ENCODE results near the gene GATAD1. TPM values are rescaled to one million over a fixed set of nuclear protein-coding genes. Genes with fewer than 3 reads are reported as not detected.

GATAD1 gene
- total and polyA plus RNA-seq, 2 of the 13 experiments (the other 11 are each of a cell fraction or from before 2014, with no cell fraction given): 20.6 to 42.1 TPM

DNA sequence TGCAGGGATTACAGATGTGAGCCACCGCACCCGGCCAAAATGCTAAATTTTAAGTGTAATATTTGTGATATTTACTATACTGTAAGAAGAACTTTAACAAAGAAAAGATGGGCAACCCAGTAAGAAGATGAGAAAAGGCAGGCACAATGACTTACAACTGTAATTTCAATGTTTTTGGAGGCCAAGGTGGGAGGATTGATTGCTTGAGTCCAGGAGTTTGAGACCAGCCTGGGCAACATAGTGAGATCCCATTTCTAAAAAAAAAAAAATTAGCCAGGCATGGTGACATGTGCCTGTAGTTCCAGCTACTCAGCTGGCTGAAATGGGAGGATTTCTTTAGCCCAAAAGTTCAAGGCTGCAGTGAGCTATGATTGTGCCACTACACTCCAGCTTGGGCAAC, 11.7 kb upstream of the GATAD1 start:
- Histone ChIP-seq H3K9ac (ENCODE audit: insufficient read depth, low read depth, low read length) (no peak overlapping the region), H3K9me3 (ENCODE audit: low read length) (no peaks in the 10 kb centered on the region), H3K79me2 (ENCODE audit: insufficient read depth, low read length) (no peaks in the 10 kb centered on the region), H3K4me3 (replicated peaks in 1 of 3; ENCODE audit: insufficient read depth in 1 of 3, low read depth in 2 of 3, low read length in 3 of 3) (no peak overlapping the region), H3K4me2 (ENCODE audit: low read depth, low read length) (no peak overlapping the region), H3K36me3 (replicated peaks in 1 of 2; ENCODE audit: control insufficient read depth in 1 of 2, insufficient read depth in 2 of 2, low read length in 2 of 2) (no peaks in the 10 kb centered on the region), H3K27me3 (ENCODE audit: control insufficient read depth in 1 of 2, insufficient read depth in 2 of 2, low read length in 2 of 2) (peaks cover 0 to 3% of the 10 kb centered on the region in 2 experiments; a peak in 1 of 5 replicates), H3K4me1 (ENCODE audit: insufficient read depth, low read length) (no peaks in the 10 kb centered on the region), H4K20me1 (ENCODE audit: insufficient read depth, low read length) (no peaks in the 10 kb centered on the region), H3K27ac (ENCODE audit: extremely low read length, insufficient read depth, low read length) (no peak overlapping the region), H2AFZ (ENCODE audit: low read length) (no peak overlapping the region)
- TF ChIP-seq JUN (CRISPR knock-in tag; IDR thresholded peaks at IDR 0.05) (no peak), USF2 (IDR thresholded peaks at IDR 0.05; ENCODE audit: low read depth, low read length) (no peak), USF2 (CRISPR knock-in tag; IDR thresholded peaks at IDR 0.05; ENCODE audit: borderline replicate concordance) (no peak), MXD4 (CRISPR knock-in tag; IDR thresholded peaks at IDR 0.05) (no peak), ZNF20 (CRISPR knock-in tag; IDR thresholded peaks at IDR 0.05) (no peak), ATAD3A (CRISPR knock-in tag; IDR thresholded peaks at IDR 0.05) (no peak), ZNF567 (CRISPR knock-in tag; IDR thresholded peaks at IDR 0.05; ENCODE audit: borderline replicate concordance) (no peak), ZNF569 (CRISPR knock-in tag; IDR thresholded peaks at IDR 0.05; ENCODE audit: borderline replicate concordance) (no peak), SPEN (CRISPR knock-in tag; IDR thresholded peaks at IDR 0.05; ENCODE audit: low read depth) (no peak), NR2C2 (CRISPR knock-in tag; IDR thresholded peaks at IDR 0.05; ENCODE audit: borderline replicate concordance) (no peak), ELF1 (CRISPR knock-in tag; IDR thresholded peaks at IDR 0.05) (no peak), LCORL (IDR thresholded peaks at IDR 0.05) (no peak), LCORL (CRISPR knock-in tag; IDR thresholded peaks at IDR 0.05) (no peak), ZNF660 (CRISPR knock-in tag; IDR thresholded peaks at IDR 0.05; ENCODE audit: borderline replicate concordance, low read depth) (no peak), MIXL1 (CRISPR knock-in tag; IDR thresholded peaks at IDR 0.05) (no peak), ZNF546 (CRISPR knock-in tag; conservative IDR thresholded peaks at IDR 0.05) (no peak), NR2F6 (IDR thresholded peaks at IDR 0.05) (no peak), NR2F6 (CRISPR knock-in tag; IDR thresholded peaks at IDR 0.05) (no peak), ZNF761 (CRISPR knock-in tag; conservative IDR thresholded peaks at IDR 0.05) (no peak)
- TF ChIP-seq, protein P1, sequence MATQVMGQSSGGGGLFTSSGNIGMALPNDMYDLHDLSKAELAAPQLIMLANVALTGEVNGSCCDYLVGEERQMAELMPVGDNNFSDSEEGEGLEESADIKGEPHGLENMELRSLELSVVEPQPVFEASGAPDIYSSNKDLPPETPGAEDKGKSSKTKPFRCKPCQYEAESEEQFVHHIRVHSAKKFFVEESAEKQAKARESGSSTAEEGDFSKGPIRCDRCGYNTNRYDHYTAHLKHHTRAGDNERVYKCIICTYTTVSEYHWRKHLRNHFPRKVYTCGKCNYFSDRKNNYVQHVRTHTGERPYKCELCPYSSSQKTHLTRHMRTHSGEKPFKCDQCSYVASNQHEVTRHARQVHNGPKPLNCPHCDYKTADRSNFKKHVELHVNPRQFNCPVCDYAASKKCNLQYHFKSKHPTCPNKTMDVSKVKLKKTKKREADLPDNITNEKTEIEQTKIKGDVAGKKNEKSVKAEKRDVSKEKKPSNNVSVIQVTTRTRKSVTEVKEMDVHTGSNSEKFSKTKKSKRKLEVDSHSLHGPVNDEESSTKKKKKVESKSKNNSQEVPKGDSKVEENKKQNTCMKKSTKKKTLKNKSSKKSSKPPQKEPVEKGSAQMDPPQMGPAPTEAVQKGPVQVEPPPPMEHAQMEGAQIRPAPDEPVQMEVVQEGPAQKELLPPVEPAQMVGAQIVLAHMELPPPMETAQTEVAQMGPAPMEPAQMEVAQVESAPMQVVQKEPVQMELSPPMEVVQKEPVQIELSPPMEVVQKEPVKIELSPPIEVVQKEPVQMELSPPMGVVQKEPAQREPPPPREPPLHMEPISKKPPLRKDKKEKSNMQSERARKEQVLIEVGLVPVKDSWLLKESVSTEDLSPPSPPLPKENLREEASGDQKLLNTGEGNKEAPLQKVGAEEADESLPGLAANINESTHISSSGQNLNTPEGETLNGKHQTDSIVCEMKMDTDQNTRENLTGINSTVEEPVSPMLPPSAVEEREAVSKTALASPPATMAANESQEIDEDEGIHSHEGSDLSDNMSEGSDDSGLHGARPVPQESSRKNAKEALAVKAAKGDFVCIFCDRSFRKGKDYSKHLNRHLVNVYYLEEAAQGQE (IDR thresholded peaks at IDR 0.05; ENCODE audit: borderline replicate concordance in 1 of 2, low read depth in 1 of 2, low read length in 2 of 2): no peak
- no TSS peak for BruUV-seq (replicated peaks)
- intact Hi-C loops (cut with micrococcal nuclease; ENCODE audit: unreplicated experiment) (no loop called here), in situ Hi-C loops (cut with HindIII; ENCODE audit: extremely low pct_ligation_motif_present, low pct_unique_long_range_greater_than_20kb) (loop anchor here (25.0 kb wide), 1 partner anchor 627 kb away; no protein-coding TSS in a partner anchor)
- FAIRE-seq (no peak), DNase-seq (ENCODE audit: low spot score) (no peak), ATAC-seq (no peak)
- 85% methylated on average over 2 of the region's 2 CpGs for WGBS (ENCODE audit: low lambda C conversion rate)
- ChIA-PET CTCF (ENCODE audit: low intra/inter-chr PET ratio, low total read pairs) (no interaction called here), POLR2A (no interaction called here)
